Muscle of back (tissue), 13 donors: ENCODE results near the gene CLCN2. TPM values are rescaled to one million over a fixed set of nuclear protein-coding genes. Genes with fewer than 3 reads are reported as not detected.

Experiments used
- DNase-seq, 3 donors: peaks; one replicate each; pipeline versions ENCODE4 v3.0.0 to v3.0.0-alpha.2; 2013
- long read RNA-seq, 9 donors: transcript quantifications; one replicate each; lab custom pipeline, GENCODE V29; 2026
- polyA plus RNA-seq, 10 donors: library from polyadenylated mRNA; unstranded; fragments of 120-200 nt; gene quantifications; one replicate each; pipeline ENCODE4 v1.2.1, GENCODE V29; 2013; ENCODE audit not compliant: insufficient read length in 10 of 10

Gene CLCN2
- 1 to 10 TPM; 2.4 to 5.9 (median 3.2) TPM for polyA plus RNA-seq
- long read RNA-seq, donor 1, partial matches to known transcripts: 0 of 2 reads
- long read RNA-seq, donor 1, other reads (novel, unspliced or antisense): 0 of 2 reads
- long read RNA-seq, donor 2, partial matches to known transcripts: 0 of 1 reads
- long read RNA-seq, donor 2, other reads (novel, unspliced or antisense): 0 of 1 reads
- long read RNA-seq, donor 3: 0 reads
- long read RNA-seq, donor 4: 0 reads
- long read RNA-seq, donor 5: 0 reads
- long read RNA-seq, donor 6: 0 reads
- long read RNA-seq, donor 7: 0 reads
- long read RNA-seq, donor 8: 0 reads
- long read RNA-seq, donor 9: 0 reads

- DNase-seq: peak in 1 of 3 donors; percentile 70
Observed at GRCh38 chr3:184361532-184361931, at the start of gene CLCN2, which contains the start of gene POLR2H. CLCN2 (minus strand) TSS chr3:184361605; CDS start chr3:184361479, 126 bp downstream. POLR2H (plus strand) TSS chr3:184361710; CDS start chr3:184363493, 1,783 bp downstream.

GRCh38 chr3:184409946-184410500 lies 48.6 kb upstream of the CLCN2 start:
- DNase-seq: no peak

- no peak for DNase-seq
Observed at GRCh38 chr3:184409331-184409926, 48.0 kb upstream of the CLCN2 start.

- DNase-seq: no peak
Observed at GRCh38 chr3:184405075-184406030, 43.9 kb upstream of the CLCN2 start.

GRCh38 chr3:184399410-184399809 lies 38.0 kb upstream of the CLCN2 start:
- DNase-seq: peak; percentile 84 to 90 (median 87)

- peak in 1 of 3 donors; percentile 51 for DNase-seq
Observed at GRCh38 chr3:184395320-184395660, 33.9 kb upstream of the CLCN2 start.

- no peak for DNase-seq
Observed at GRCh38 chr3:184391266-184391665, 29.9 kb upstream of the CLCN2 start.

GRCh38 chr3:184389935-184390528 lies 28.6 kb upstream of the CLCN2 start:
- DNase-seq: no peak

- no peak for DNase-seq
Observed at GRCh38 chr3:184389384-184389783, 28.0 kb upstream of the CLCN2 start.

- no peak for DNase-seq
Observed at GRCh38 chr3:184388936-184389230, 27.5 kb upstream of the CLCN2 start.

- no peak for DNase-seq
Observed at GRCh38 chr3:184388164-184388935, 26.9 kb upstream of the CLCN2 start.

GRCh38 chr3:184387174-184387714 lies 25.8 kb upstream of the CLCN2 start:
- DNase-seq: no peak

GRCh38 chr3:184386047-184386806 lies 24.8 kb upstream of the CLCN2 start:
- DNase-seq: no peak

GRCh38 chr3:184384856-184385422 lies 23.5 kb upstream of the CLCN2 start:
- DNase-seq: no peak

- no peak for DNase-seq
Observed at GRCh38 chr3:184384342-184384741, 22.9 kb upstream of the CLCN2 start.

- no peak for DNase-seq
Observed at GRCh38 chr3:184383033-184383740, 21.8 kb upstream of the CLCN2 start.

GRCh38 chr3:184382326-184383032 lies 21.1 kb upstream of the CLCN2 start:
- DNase-seq: no peak
